ENCODE data around the gene PELI3.

DNA sequence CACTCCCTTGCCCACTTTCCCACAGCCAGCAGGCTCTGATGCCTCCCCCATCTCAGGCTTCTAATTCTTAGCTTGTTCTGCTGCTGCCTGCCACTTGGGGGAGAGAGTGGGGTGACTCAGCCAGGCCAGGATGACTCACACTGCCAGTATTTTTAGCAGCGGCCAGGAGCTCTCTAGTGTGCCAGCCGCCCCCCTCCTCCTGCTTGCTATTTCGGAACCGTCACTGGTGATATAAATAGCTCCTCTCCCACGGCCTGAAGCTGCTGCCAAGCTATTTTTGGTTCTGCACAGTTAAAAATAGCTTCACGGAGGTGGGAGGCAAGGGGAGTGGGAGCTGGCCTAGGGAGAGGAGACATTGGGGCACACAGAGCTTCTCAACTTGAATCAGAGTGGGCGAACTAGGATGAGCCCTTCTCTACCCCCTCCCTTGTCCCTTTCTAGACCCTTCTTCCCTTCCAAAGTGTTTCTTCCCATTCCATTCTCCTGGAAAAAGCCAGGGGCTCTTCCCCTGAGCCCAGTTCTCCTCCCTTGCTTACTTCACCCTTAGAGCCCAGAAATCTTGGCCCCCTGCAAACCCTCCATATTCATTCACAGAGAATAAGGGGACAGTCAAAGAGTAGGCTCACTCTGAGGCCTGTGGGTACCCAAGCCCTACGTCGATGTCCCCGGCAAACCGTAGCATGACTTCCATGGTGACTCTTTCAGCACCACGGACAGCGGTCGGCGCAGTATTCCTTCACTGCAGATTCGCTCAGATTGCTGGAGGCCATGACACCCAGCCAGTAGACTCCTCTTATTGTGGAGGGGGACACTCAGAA is 48.3 kb upstream of the PELI3 start:
- peak; percentile 15; the same call in 1 of the 2 replicates for TF ChIP-seq CTCF (IDR thresholded peaks at IDR 0.05; ENCODE audit: low read length)
- TF ChIP-seq EZH2 (IDR thresholded peaks at IDR 0.05; ENCODE audit: borderline replicate concordance, low read length), result no peak

Measured in OCI-LY1 (cell line).